HCT116 (cell line): ENCODE data around the gene ENOX1. TPM values are rescaled to one million over a fixed set of nuclear protein-coding genes. Genes with fewer than 3 reads are reported as not detected.

Source experiments
- ATAC-seq: fragments of 200-7000 bp; cut with Tn5 transposase; 2 replicates; pipeline ENCODE4 v1.9.1; 2020; ENCODE audit warnings: mild to moderate bottlenecking, moderate library complexity
- BruUV-seq: library from RNA; stranded (reverse); fragments of 400-500 nt; replicated peaks from 2 replicates; lab custom pipeline; 2021; lab: Mats Ljungman, UMichigan
- CTCF ChIA-PET: fragments of 300-600 bp; sonication (Branson Sonifier 250); formaldehyde crosslinking; loops from one replicate; lab custom pipeline; 2021; ENCODE audit warnings: antibody characterized with exemption; lab: Charles Lee
- POLR2A ChIA-PET: fragments of 300-600, 350-600 bp; sonication (Branson Sonifier 250); formaldehyde crosslinking; loops from one replicate; lab custom pipeline; 2021; ENCODE audit warnings: antibody characterized with exemption; lab: Charles Lee
- RAD21 ChIA-PET, 2 experiments: fragments of 300-600 bp; sonication (Branson Sonifier 250); formaldehyde crosslinking; loops; one replicate each; lab custom pipeline; 2023; ENCODE audit warnings: low total read pairs in 2 of 2; ENCODE audit not compliant: uncharacterized antibody in 2 of 2, unreplicated experiment in 2 of 2, low non-redundant PET in 1 of 2; lab: Charles Lee
- DNase-seq: peaks from one replicate; pipeline ENCODE4 v3.0.0-alpha.2; 2010; ENCODE audit warnings: low read depth, low spot score
- H2AFZ ChIP-seq: fragments of 200-600 bp; shearing (Covaris generic), sonication (generic); 2 replicates; pipeline ENCODE4 v1.6.1; 2017; ENCODE audit warnings: low read depth, mixed run types, mixed read lengths, antibody characterized with exemption, low read length; ENCODE audit not compliant: poor library complexity, severe bottlenecking
- H3K27ac ChIP-seq: 2 replicates; pipeline ENCODE4 v1.5.1; 2012; ENCODE audit warnings: low read depth, low read length
- H3K27me3 ChIP-seq: fragments of 200-600 bp; sonication (generic); 2 replicates; pipeline ENCODE4 v1.6.1; 2016; ENCODE audit warnings: mixed run types, low read length, mixed read lengths; ENCODE audit not compliant: insufficient read depth
- H3K36me3 ChIP-seq, 2 experiments: fragments of 200-500 bp in 1 of 2; fragments of 200-600 bp in 1 of 2; sonication (Bioruptor generic) in 1 of 2; sonication (generic) in 1 of 2; 2 replicates each; pipeline versions ENCODE4 v1.5.1 to v1.6.1; 2014 to 2016; ENCODE audit warnings: low read length in 2 of 2, inconsistent platforms in 1 of 2, mixed read lengths in 1 of 2, mixed run types in 1 of 2; ENCODE audit not compliant: insufficient read depth in 2 of 2, control insufficient read depth in 1 of 2
- H3K4me1 ChIP-seq, 2 experiments: fragments of 200-600 bp in 1 of 2; sonication (generic) in 1 of 2; 2 replicates each; pipeline versions ENCODE4 v1.5.1 to v1.6.1; 2012 to 2017; ENCODE audit warnings: low read length in 2 of 2, inconsistent platforms in 1 of 2, mild to moderate bottlenecking in 1 of 2, mixed read lengths in 1 of 2, mixed run types in 1 of 2, moderate library complexity in 1 of 2; ENCODE audit not compliant: insufficient read depth in 2 of 2, control insufficient read depth in 1 of 2
- H3K4me2 ChIP-seq: fragments of 200-600 bp; sonication (generic); 2 replicates; pipeline ENCODE4 v1.6.1; 2017; ENCODE audit warnings: mixed run types, low read length, mixed read lengths
- H3K4me3 ChIP-seq, 2 experiments: fragments of 200-600 bp in 1 of 2; sonication (generic) in 1 of 2; replicated peaks in 1 of 2; 2 replicates each; pipeline ENCODE4 v1.5.1; 2011 to 2016; ENCODE audit warnings: low read length in 2 of 2, control low read depth in 1 of 2, low read depth in 1 of 2, mild to moderate bottlenecking in 1 of 2, mixed read lengths in 1 of 2, mixed run types in 1 of 2
- H3K79me2 ChIP-seq: fragments of 200-600 bp; sonication (generic); 2 replicates; pipeline ENCODE4 v1.6.1; 2017; ENCODE audit warnings: mild to moderate bottlenecking, mixed run types, low read length, moderate library complexity, mixed read lengths; ENCODE audit not compliant: insufficient read depth
- H3K9ac ChIP-seq: fragments of 200-600 bp; sonication (generic); 2 replicates; pipeline ENCODE4 v1.6.1; 2016; ENCODE audit warnings: low read length, mixed read lengths
- H3K9me2 ChIP-seq: fragments of 200-600 bp; sonication (generic), shearing (Covaris generic); 2 replicates; pipeline ENCODE4 v1.6.1; 2017; ENCODE audit warnings: mixed run types, mild to moderate bottlenecking, moderate library complexity; ENCODE audit not compliant: insufficient read depth
- H3K9me3 ChIP-seq, 2 experiments: fragments of 200-500 bp in 1 of 2; fragments of 200-600 bp in 1 of 2; sonication (Bioruptor generic) in 1 of 2; sonication (generic) in 1 of 2; 2 replicates each; pipeline ENCODE4 v1.6.1; 2014 to 2017; ENCODE audit warnings: low read length in 2 of 2, mixed read lengths in 2 of 2, inconsistent platforms in 1 of 2, low read depth in 1 of 2, mild to moderate bottlenecking in 1 of 2, mixed run types in 1 of 2, moderate library complexity in 1 of 2; ENCODE audit not compliant: control insufficient read depth in 1 of 2, insufficient read depth in 1 of 2
- H4K20me1 ChIP-seq: fragments of 200-600 bp; sonication (generic), shearing (Covaris generic); 2 replicates; pipeline ENCODE4 v1.6.1; 2017; ENCODE audit warnings: mixed run types, mild to moderate bottlenecking, moderate library complexity; ENCODE audit not compliant: insufficient read depth
- CEBPB ChIP-seq: IDR thresholded peaks from 2 replicates; pipeline ENCODE4 v1.6.1; 2012; ENCODE audit warnings: low read depth
- EGR1 ChIP-seq: IDR thresholded peaks from 2 replicates; pipeline ENCODE4 v1.6.1; 2012; ENCODE audit warnings: low read depth
- ELF1 ChIP-seq: IDR thresholded peaks from 2 replicates; pipeline ENCODE4 v1.6.1; 2012; ENCODE audit warnings: low read depth, borderline replicate concordance
- EZH2 ChIP-seq: fragments of 200-600 bp; sonication (generic); IDR thresholded peaks from 2 replicates; pipeline ENCODE4 v1.6.1; 2017; ENCODE audit warnings: antibody characterized with exemption, mixed run types
- RAD21 ChIP-seq: IDR thresholded peaks from 2 replicates; pipeline ENCODE4 v1.6.1; 2012; ENCODE audit warnings: low read depth, mild to moderate bottlenecking
- SRF ChIP-seq: IDR thresholded peaks from 2 replicates; pipeline ENCODE4 v1.6.1; 2012; ENCODE audit warnings: low read depth
- TCF7L2 ChIP-seq: IDR thresholded peaks from 2 replicates; pipeline ENCODE4 v1.7.0; 2011; ENCODE audit warnings: borderline replicate concordance, inconsistent platforms; ENCODE audit not compliant: insufficient read depth, insufficient read length; ENCODE audit errors: extremely low read depth
- ZNF274 ChIP-seq: fragments of 200-500 bp; sonication (Bioruptor generic); IDR thresholded peaks from 2 replicates; pipeline ENCODE4 v1.6.1; 2014; ENCODE audit warnings: mild to moderate bottlenecking, low read depth, low read length, inconsistent platforms
- intact Hi-C: fragments of 100-400 bp; cut with micrococcal nuclease; formaldehyde crosslinking; loops from 2 replicates; pipeline ENCODE4 v1.10.0; 2022
- total RNA-seq: library from RNA; stranded (reverse); gene quantifications from one replicate; pipeline ENCODE4 v1.2.1, GENCODE V29; 2021; ENCODE audit not compliant: unreplicated experiment
- TF ChIP-seq, protein P1 (sequence below): IDR thresholded peaks from 2 replicates; pipeline ENCODE4 v1.6.1; 2012; ENCODE audit warnings: low read depth
- TF ChIP-seq, protein P2 (sequence below): IDR thresholded peaks from 2 replicates; pipeline ENCODE4 v1.6.1; 2011; ENCODE audit warnings: mild to moderate bottlenecking, low read length, moderate library complexity; ENCODE audit not compliant: insufficient replicate concordance; ENCODE audit errors: extremely low read depth
- TF ChIP-seq, protein P3 (sequence below): IDR thresholded peaks from 2 replicates; pipeline ENCODE4 v1.6.1; 2012

ENOX1 gene
- total RNA-seq, 1 experiment from 2014 or later: 4.5 TPM

DNA sequence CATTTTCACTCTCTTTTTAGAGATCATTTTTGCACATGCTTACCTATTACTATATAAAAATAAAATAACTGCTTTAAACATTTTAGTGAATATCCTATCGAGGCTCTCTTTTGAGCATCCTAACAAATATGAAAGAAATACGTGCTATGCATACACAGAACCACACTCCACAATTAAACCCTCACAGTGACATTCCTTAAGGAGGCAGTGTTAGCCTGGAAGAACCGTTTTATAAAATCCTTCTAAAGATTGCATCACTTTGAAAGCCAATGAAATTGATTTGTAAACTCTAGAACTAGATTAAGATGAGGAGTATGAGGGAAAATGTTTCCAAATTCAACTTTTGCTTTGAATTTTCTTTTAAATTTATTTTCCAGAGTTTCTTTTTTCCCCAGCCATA is 11.1 kb upstream of the ENOX1 start:
- Histone ChIP-seq H3K9ac (no peak overlapping the region), H3K4me1 (peaks cover 0 to 6% of the 10 kb centered on the region in 2 experiments; a peak in 1 of 4 replicates), H3K9me2 (no peaks in the 10 kb centered on the region), H3K4me3 (no peak overlapping the region), H2AFZ (no peak overlapping the region), H3K36me3 (no peaks in the 10 kb centered on the region), H3K27me3 (no peaks in the 10 kb centered on the region), H3K9me3 (no peaks in the 10 kb centered on the region), H3K4me2 (no peak overlapping the region), H3K79me2 (no peaks in the 10 kb centered on the region), H3K27ac (no peak overlapping the region), H4K20me1 (no peaks in the 10 kb centered on the region)
- RAD21 ChIA-PET: no interaction called here
- POLR2A ChIA-PET: no interaction called here
- ATAC-seq (no peak), DNase-seq (no peak)
- BruUV-seq: no TSS peak
- TF ChIP-seq, protein P1, sequence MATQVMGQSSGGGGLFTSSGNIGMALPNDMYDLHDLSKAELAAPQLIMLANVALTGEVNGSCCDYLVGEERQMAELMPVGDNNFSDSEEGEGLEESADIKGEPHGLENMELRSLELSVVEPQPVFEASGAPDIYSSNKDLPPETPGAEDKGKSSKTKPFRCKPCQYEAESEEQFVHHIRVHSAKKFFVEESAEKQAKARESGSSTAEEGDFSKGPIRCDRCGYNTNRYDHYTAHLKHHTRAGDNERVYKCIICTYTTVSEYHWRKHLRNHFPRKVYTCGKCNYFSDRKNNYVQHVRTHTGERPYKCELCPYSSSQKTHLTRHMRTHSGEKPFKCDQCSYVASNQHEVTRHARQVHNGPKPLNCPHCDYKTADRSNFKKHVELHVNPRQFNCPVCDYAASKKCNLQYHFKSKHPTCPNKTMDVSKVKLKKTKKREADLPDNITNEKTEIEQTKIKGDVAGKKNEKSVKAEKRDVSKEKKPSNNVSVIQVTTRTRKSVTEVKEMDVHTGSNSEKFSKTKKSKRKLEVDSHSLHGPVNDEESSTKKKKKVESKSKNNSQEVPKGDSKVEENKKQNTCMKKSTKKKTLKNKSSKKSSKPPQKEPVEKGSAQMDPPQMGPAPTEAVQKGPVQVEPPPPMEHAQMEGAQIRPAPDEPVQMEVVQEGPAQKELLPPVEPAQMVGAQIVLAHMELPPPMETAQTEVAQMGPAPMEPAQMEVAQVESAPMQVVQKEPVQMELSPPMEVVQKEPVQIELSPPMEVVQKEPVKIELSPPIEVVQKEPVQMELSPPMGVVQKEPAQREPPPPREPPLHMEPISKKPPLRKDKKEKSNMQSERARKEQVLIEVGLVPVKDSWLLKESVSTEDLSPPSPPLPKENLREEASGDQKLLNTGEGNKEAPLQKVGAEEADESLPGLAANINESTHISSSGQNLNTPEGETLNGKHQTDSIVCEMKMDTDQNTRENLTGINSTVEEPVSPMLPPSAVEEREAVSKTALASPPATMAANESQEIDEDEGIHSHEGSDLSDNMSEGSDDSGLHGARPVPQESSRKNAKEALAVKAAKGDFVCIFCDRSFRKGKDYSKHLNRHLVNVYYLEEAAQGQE: no peak
- TF ChIP-seq EGR1 (no peak), ZNF274 (no peak), RAD21 (peak; percentile 12; the same call in 1 of the 2 replicates), CEBPB (no peak)
- CTCF ChIA-PET: no interaction called here
- intact Hi-C loops: no loop called here

DNA sequence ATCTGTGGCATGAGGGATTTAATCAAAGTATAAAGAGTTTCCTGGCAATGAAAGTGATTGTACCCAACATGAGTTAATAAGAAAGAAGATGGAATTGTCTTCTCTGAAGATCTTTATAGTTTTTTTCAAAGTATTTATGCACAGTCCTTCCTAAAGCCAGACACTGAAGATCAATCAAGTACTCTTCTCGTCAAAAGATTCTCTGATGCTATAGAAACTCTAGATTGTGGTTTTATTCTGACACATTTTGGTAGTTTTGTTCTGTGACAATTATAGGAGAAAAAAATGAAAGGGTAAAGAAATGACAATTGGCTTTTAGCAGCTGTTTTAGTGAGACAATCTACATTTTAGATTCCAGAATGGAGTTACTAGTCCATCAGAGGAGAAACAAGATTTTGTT is 10.4 kb upstream of the ENOX1 start:
- Histone ChIP-seq H3K27me3 (no peaks in the 10 kb centered on the region; the same call in 1 of the 2 replicates), H3K36me3 (no peaks in the 10 kb centered on the region), H2AFZ (no peak overlapping the region), H3K4me3 (no peak overlapping the region), H3K9ac (no peak overlapping the region), H3K79me2 (no peaks in the 10 kb centered on the region), H3K9me3 (no peaks in the 10 kb centered on the region), H3K27ac (no peak overlapping the region), H3K4me1 (no peaks in the 10 kb centered on the region), H3K9me2 (no peaks in the 10 kb centered on the region), H3K4me2 (no peak overlapping the region), H4K20me1 (no peaks in the 10 kb centered on the region)
- DNase-seq: no peak
- ChIA-PET RAD21 (no interaction called here), POLR2A (no interaction called here), CTCF (no interaction called here)
- intact Hi-C loops: no loop called here
- no TSS peak for BruUV-seq
- ATAC-seq: no peak
- TF ChIP-seq TCF7L2: no peak
- TF ChIP-seq ELF1: no peak
- no peak for TF ChIP-seq SRF
- TF ChIP-seq RAD21: no peak
- TF ChIP-seq EZH2: no peak
- TF ChIP-seq, protein P2, sequence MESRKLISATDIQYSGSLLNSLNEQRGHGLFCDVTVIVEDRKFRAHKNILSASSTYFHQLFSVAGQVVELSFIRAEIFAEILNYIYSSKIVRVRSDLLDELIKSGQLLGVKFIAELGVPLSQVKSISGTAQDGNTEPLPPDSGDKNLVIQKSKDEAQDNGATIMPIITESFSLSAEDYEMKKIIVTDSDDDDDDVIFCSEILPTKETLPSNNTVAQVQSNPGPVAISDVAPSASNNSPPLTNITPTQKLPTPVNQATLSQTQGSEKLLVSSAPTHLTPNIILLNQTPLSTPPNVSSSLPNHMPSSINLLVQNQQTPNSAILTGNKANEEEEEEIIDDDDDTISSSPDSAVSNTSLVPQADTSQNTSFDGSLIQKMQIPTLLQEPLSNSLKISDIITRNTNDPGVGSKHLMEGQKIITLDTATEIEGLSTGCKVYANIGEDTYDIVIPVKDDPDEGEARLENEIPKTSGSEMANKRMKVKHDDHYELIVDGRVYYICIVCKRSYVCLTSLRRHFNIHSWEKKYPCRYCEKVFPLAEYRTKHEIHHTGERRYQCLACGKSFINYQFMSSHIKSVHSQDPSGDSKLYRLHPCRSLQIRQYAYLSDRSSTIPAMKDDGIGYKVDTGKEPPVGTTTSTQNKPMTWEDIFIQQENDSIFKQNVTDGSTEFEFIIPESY: no peak
- TF ChIP-seq, protein P3, sequence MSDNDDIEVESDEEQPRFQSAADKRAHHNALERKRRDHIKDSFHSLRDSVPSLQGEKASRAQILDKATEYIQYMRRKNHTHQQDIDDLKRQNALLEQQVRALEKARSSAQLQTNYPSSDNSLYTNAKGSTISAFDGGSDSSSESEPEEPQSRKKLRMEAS: no peak
